NCI-H128 (cell line): Measurements from ENCODE around the gene PUS7L.
"Not testable (repeated sequence)": the region's sequence is repeated elsewhere in the genome, so short reads cannot be mapped to it uniquely, and the experiment has no call there.

Source experiments
- DNase-seq: peaks from one replicate; lab custom pipeline; 2025; ENCODE audit not compliant: unreplicated experiment; lab: John Stamatoyannopoulos, UW

PUS7L gene

GRCh38 chr12:43751360-43751759, 7.2 kb downstream of the PUS7L start:
- DNase-seq = not testable (repeated sequence)

GRCh38 chr12:43750814-43751213, 7.8 kb downstream of the PUS7L start:
- no peak for DNase-seq

GRCh38 chr12:43749016-43749415, 9.6 kb downstream of the PUS7L start:
- DNase-seq = no peak

GRCh38 chr12:43744826-43745225, 13.8 kb downstream of the PUS7L start:
- DNase-seq = no peak

GRCh38 chr12:43742106-43742505, 16.5 kb downstream of the PUS7L start:
- no peak for DNase-seq

- DNase-seq = no peak
Measured at GRCh38 chr12:43740511-43741100, 18.0 kb downstream of the PUS7L start.

- no peak for DNase-seq
Measured at GRCh38 chr12:43737646-43738045, 20.9 kb downstream of the PUS7L start.

GRCh38 chr12:43736927-43737440, 21.6 kb downstream of the PUS7L start:
- DNase-seq = no peak

GRCh38 chr12:43733687-43734086, 24.9 kb downstream of the PUS7L start:
- no peak for DNase-seq

GRCh38 chr12:43730283-43730682, 28.3 kb downstream of the PUS7L start:
- no peak for DNase-seq

GRCh38 chr12:43728698-43729097, 29.9 kb downstream of the PUS7L start:
- DNase-seq = no peak

GRCh38 chr12:43728117-43728516, 30.5 kb downstream of the PUS7L start:
- DNase-seq = no peak

GRCh38 chr12:43723134-43723533, 35.5 kb downstream of the PUS7L start:
- DNase-seq = no peak

GRCh38 chr12:43722621-43723020, 36.0 kb downstream of the PUS7L start:
- DNase-seq = no peak

- DNase-seq = no peak
Measured at GRCh38 chr12:43711348-43711747, 47.2 kb downstream of the PUS7L start.

GRCh38 chr12:43703772-43704171, 54.8 kb downstream of the PUS7L start:
- not testable (repeated sequence) for DNase-seq

GRCh38 chr12:43701194-43701593, 57.4 kb downstream of the PUS7L start:
- DNase-seq = not testable (repeated sequence)

GRCh38 chr12:43696154-43696553, 62.4 kb downstream of the PUS7L start:
- DNase-seq = no peak

- DNase-seq = no peak
Measured at GRCh38 chr12:43694879-43695278, 63.7 kb downstream of the PUS7L start.

- no peak for DNase-seq
Measured at GRCh38 chr12:43692064-43692463, 66.5 kb downstream of the PUS7L start.

- not testable (repeated sequence) for DNase-seq
Measured at GRCh38 chr12:43685491-43685890, 73.1 kb downstream of the PUS7L start.

- DNase-seq = no peak
Measured at GRCh38 chr12:43676183-43676813, 82.3 kb downstream of the PUS7L start.
